Tibial artery (tissue), 4 donors: ENCODE measurements around the gene DHRSX.

ENCODE experiments used
- DNase-seq, 2 donors: peaks; one replicate each; pipeline ENCODE4 v3.0.0-alpha.2; 2019
- H3K27ac ChIP-seq, 2 donors: fragments of 200-600 bp; sonication (generic) in 1 of 2; 1 replicate in 1 of 2; 2 replicates in 1 of 2; pipeline ENCODE4 v1.5.1; 2018 to 2019; ENCODE audit warnings: mild to moderate bottlenecking in 1 of 2
- H3K27me3 ChIP-seq, 2 donors: fragments of 200-600 bp; sonication (generic) in 1 of 2; one replicate each; pipeline versions ENCODE4 v1.5.1 to v1.6.0; 2016 to 2019
- H3K36me3 ChIP-seq, 3 donors: fragments of 200-600 bp; sonication (generic) in 2 of 3; one replicate each; pipeline ENCODE4 v1.5.1; 2016 to 2019; ENCODE audit warnings: mild to moderate bottlenecking in 2 of 3
- H3K4me1 ChIP-seq, 4 donors: fragments of 200-600 bp; sonication (generic) in 2 of 4; 1 replicate in 3 of 4; 2 replicates in 1 of 4; pipeline ENCODE4 v1.5.1; 2016 to 2019
- H3K4me3 ChIP-seq, 2 donors: fragments of 200-600 bp; sonication (generic) in 1 of 2; 1 replicate in 1 of 2; 2 replicates in 1 of 2; pipeline ENCODE4 v1.5.1; 2018 to 2019; ENCODE audit warnings: mild to moderate bottlenecking in 2 of 2
- H3K9me3 ChIP-seq, 3 donors: fragments of 200-600 bp; sonication (generic) in 1 of 3; one replicate each; pipeline ENCODE4 v1.5.1; 2016 to 2019
- intact Hi-C: fragments of 100-400 bp; cut with DNase I; formaldehyde crosslinking; loops from one replicate; pipeline ENCODE4 v1.15.0; 2023; ENCODE audit warnings: low total_unique reads
- TF ChIP-seq, protein P1 (sequence below), 2 experiments: fragments of 200-600 bp in 1 of 2; fragments of 450-650 bp in 1 of 2; IDR thresholded peaks; one replicate each; pipeline ENCODE4 v1.5.1; 2017 to 2019; ENCODE audit warnings: antibody characterized with exemption in 2 of 2, mild to moderate bottlenecking in 1 of 2, moderate library complexity in 1 of 2

DHRSX gene

DNA sequence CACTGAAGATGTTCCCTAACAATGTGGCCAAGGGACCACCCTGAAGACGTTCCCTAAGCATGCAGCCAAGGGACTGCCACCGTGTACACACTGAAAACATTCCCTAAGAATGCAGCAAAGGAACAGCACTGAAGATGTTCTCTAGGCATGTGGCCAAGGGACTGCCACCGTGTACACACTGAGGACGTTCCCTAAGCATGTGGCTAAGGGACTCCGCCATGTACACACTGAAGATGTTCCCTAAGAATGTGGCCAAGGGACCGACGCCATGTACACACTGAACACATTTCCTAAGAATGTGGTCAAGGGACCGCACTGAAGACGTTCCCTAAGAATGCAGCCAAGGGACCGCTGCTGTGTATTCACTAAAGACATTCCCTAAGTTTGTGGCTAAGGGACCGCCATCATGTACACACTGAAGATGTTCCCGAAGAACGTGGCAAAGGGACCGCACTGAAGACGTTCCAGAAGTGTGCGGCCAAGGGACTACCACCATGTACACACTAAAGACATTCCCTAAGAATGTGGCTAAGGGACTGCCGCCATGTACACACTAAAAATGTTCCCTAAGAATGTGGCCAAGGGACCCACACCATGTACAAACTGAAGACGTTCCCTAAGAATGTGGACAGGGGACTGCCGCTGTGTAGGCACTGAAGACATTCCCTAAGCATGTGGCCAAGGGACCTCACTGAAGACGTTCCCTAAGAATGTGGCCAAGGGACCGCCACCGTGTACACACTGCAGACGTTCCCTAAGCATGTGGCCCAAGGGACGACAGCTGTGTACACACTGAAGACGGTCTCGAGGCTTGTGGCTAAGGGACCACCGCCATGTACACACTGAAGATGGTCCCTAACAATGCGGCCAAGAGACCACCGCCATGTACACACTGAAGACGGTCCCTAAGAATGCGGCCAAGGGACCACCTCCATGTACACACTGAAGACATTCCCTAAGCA is 54.8 kb downstream of the DHRSX start:
- H3K4me1 ChIP-seq: no peaks in the 10 kb centered on the region
- intact Hi-C loops: no loop called here
- no peak overlapping the region for H3K27ac ChIP-seq
- H3K9me3 ChIP-seq: no peaks in the 10 kb centered on the region
- no peak overlapping the region for H3K4me3 ChIP-seq
- TF ChIP-seq, protein P1, sequence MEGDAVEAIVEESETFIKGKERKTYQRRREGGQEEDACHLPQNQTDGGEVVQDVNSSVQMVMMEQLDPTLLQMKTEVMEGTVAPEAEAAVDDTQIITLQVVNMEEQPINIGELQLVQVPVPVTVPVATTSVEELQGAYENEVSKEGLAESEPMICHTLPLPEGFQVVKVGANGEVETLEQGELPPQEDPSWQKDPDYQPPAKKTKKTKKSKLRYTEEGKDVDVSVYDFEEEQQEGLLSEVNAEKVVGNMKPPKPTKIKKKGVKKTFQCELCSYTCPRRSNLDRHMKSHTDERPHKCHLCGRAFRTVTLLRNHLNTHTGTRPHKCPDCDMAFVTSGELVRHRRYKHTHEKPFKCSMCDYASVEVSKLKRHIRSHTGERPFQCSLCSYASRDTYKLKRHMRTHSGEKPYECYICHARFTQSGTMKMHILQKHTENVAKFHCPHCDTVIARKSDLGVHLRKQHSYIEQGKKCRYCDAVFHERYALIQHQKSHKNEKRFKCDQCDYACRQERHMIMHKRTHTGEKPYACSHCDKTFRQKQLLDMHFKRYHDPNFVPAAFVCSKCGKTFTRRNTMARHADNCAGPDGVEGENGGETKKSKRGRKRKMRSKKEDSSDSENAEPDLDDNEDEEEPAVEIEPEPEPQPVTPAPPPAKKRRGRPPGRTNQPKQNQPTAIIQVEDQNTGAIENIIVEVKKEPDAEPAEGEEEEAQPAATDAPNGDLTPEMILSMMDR (IDR thresholded peaks at IDR 0.05): no peak
- no peaks in the 10 kb centered on the region for H3K27me3 ChIP-seq
- peak in 1 of 2 donors; percentile 40 for DNase-seq
- no peaks in the 10 kb centered on the region for H3K36me3 ChIP-seq

DNA sequence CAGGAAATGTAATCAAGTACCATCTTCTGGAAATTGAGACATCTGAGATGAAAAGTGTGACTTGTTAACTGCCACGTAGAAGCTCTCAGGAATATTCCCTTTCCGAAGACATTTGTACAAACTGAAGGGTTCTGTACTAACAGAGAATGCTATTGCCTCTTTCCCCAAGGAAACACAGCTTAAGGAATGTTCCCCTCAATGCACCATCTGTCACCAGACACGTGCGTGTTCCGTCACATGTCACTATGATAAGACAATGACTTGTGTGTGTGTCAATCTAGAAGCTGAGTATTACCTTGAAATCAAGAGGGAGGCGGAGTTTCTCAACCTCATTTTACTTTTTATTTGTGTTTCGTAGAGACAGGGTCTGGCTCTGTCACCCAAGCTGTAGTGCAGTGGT is 58.1 kb downstream of the DHRSX start:
- intact Hi-C loops: no loop called here
- Histone ChIP-seq H3K4me3 (no peak overlapping the region), H3K9me3 (no peaks in the 10 kb centered on the region), H3K27me3 (no peaks in the 10 kb centered on the region), H3K4me1 (no peaks in the 10 kb centered on the region), H3K27ac (no peak overlapping the region), H3K36me3 (peaks cover 0 to 7% (median 4%) of the 10 kb centered on the region in 3 donors)
- no peak for DNase-seq
- TF ChIP-seq, protein P1 (IDR thresholded peaks at IDR 0.05): no peak

DNA sequence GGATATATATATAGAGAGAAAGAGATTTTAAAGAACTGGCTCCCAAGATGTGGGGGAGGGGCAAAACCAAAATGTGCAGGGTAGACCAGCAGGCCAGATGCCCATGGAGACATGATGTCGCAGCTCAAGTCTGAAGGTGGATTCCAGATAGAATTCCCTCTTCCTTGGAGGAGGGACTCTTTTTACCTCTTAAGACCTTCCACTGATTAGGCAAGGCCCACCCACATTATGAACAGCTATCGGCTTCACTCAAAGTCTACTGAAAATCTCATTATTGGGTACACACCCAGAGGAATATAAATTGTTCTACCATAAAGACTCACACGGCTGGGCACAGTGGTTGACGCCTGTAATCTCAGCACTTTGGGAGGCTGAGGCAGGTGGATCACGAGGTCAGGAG is 59.3 kb downstream of the DHRSX start:
- no peaks in the 10 kb centered on the region for H3K9me3 ChIP-seq
- TF ChIP-seq, protein P1 (IDR thresholded peaks at IDR 0.05): no peak
- peaks cover 0 to 7% (median 4%) of the 10 kb centered on the region in 3 donors for H3K36me3 ChIP-seq
- H3K27me3 ChIP-seq: no peaks in the 10 kb centered on the region
- DNase-seq: no peak
- H3K4me3 ChIP-seq: no peak overlapping the region
- no peaks in the 10 kb centered on the region for H3K4me1 ChIP-seq
- intact Hi-C loops: no loop called here
- H3K27ac ChIP-seq: no peak overlapping the region

DNA sequence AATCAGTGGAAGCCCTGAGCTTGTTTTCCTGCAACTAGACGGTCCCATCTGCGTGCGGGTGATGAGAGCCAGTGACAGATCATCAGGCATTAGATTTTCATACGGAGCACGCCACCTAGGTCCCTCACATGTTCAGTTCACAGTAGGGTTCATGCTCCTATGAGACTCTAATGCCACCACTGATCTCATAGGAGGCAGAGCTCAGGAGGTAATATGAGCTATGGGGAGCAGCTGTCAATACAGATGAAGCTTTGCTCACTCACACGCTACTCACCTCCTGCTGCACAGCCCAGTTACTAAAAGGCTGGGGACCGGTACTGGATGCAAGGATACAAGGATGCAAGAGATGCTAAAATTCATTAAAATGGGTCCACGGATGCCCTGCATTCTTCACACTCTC is 61.2 kb downstream of the DHRSX start:
- H3K27me3 ChIP-seq: no peaks in the 10 kb centered on the region
- no peak for DNase-seq
- intact Hi-C loops: no loop called here
- H3K36me3 ChIP-seq: peaks cover 0 to 7% (median 4%) of the 10 kb centered on the region in 3 donors
- H3K4me3 ChIP-seq: no peak overlapping the region
- no peaks in the 10 kb centered on the region for H3K4me1 ChIP-seq
- no peaks in the 10 kb centered on the region for H3K9me3 ChIP-seq
- H3K27ac ChIP-seq: no peak overlapping the region
- TF ChIP-seq, protein P1 (IDR thresholded peaks at IDR 0.05): no peak

DNA sequence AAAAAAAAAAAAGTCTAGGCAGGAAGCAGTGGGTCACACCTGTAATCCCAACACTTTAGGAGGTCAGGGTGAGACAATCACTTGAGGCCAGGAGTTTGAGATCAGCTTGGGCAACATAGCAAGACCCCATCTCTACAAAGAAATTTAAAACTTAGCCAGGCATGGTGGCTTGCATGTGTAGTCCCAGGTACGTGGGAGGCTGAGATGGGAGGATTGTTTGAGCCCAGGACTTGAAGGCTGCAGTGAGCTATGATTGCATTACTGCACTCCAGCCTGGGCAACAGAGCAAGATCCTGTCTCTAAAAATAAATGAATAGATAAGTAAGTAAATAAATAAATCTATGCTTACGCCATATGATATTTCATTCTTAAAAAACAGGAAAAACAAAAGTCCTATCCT is 65.3 kb downstream of the DHRSX start:
- H3K4me3 ChIP-seq: no peak overlapping the region
- intact Hi-C loops: no loop called here
- DNase-seq: no peak

More for the DNA sequence above, 65.3 kb downstream of the DHRSX start:
- Histone ChIP-seq H3K36me3 (peaks cover 4 to 6% (median 5%) of the 10 kb centered on the region in 3 donors), H3K27me3 (no peaks in the 10 kb centered on the region), H3K4me1 (no peaks in the 10 kb centered on the region), H3K9me3 (no peaks in the 10 kb centered on the region), H3K27ac (no peak overlapping the region)
- TF ChIP-seq, protein P1 (IDR thresholded peaks at IDR 0.05): no peak
